Measurements from ENCODE around the gene RTCA. TPM values are rescaled to one million over a fixed set of nuclear protein-coding genes. Genes with fewer than 3 reads are reported as not detected.
A peak's percentile ranks its signal among the peaks of the same experiment; 100 is the strongest.
"Not testable (repeated sequence)": the region's sequence is repeated elsewhere in the genome, so short reads cannot be mapped to it uniquely, and the experiment has no call there.

Gene RTCA
- total RNA-seq, 2 experiments from 2014 or later = 44.7 to 46.0 TPM

DNA sequence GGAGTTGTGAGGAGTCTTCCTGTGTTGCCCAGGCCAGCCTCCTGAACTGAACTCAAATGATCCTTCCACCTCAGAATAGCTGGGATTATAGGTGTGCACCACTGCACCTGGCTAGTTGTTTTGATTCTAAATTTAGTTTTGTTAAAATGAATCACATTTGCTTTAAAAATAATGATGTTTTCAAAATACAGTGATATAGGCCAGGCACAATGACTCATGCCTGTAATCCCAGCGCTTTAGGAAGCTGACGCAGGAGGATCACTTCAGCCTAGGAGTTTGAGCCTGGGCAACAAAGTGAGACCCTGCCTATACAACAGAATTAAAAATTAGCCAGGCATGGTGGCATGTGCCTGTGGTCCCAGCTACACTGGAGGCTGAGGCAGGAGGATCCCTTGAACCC is 24.3 kb downstream of the RTCA start:
- Mint-ChIP-seq H3K4me3 (no peak overlapping the region), H3K36me3 (ENCODE audit: low read depth) (peaks cover 21% of the 10 kb centered on the region), H3K4me1 (ENCODE audit: low read depth) (peaks cover 3% of the 10 kb centered on the region), H3K9me3 (no peaks in the 10 kb centered on the region), H3K27me3 (no peaks in the 10 kb centered on the region), H3K27ac (peak overlapping the region; percentile 34)
- ChIA-PET POLR2A (interaction anchor here (1.1 to 1.9 kb wide), 2 partner anchors 24 to 42 kb away, joined by 3 to 10 read pairs; partner anchors contain the start of gene RTCA), CTCF (interaction anchor here (1.1 to 1.9 kb wide), 4 partner anchors 10 to 169 kb away, joined by 3 to 7 read pairs (median 5); no protein-coding TSS in a partner anchor)
- DNase-seq (no peak), ATAC-seq (no peak)
- TF ChIP-seq, protein P1, sequence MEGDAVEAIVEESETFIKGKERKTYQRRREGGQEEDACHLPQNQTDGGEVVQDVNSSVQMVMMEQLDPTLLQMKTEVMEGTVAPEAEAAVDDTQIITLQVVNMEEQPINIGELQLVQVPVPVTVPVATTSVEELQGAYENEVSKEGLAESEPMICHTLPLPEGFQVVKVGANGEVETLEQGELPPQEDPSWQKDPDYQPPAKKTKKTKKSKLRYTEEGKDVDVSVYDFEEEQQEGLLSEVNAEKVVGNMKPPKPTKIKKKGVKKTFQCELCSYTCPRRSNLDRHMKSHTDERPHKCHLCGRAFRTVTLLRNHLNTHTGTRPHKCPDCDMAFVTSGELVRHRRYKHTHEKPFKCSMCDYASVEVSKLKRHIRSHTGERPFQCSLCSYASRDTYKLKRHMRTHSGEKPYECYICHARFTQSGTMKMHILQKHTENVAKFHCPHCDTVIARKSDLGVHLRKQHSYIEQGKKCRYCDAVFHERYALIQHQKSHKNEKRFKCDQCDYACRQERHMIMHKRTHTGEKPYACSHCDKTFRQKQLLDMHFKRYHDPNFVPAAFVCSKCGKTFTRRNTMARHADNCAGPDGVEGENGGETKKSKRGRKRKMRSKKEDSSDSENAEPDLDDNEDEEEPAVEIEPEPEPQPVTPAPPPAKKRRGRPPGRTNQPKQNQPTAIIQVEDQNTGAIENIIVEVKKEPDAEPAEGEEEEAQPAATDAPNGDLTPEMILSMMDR (IDR thresholded peaks at IDR 0.05) = no peak
- intact Hi-C loops (cut with micrococcal nuclease) = no loop called here

GRCh38 chr1:100292711-100293110 is 26.7 kb downstream of the RTCA start:
- no peak for DNase-seq
- Mint-ChIP-seq H3K27ac (peak overlapping the region; percentile 53), H3K4me3 (no peak overlapping the region), H3K36me3 (ENCODE audit: low read depth) (peaks cover 15% of the 10 kb centered on the region), H3K4me1 (ENCODE audit: low read depth) (peaks cover 3% of the 10 kb centered on the region), H3K27me3 (no peaks in the 10 kb centered on the region), H3K9me3 (peaks cover 5% of the 10 kb centered on the region)
- TF ChIP-seq, protein P1 (IDR thresholded peaks at IDR 0.05) = no peak
- no peak for ATAC-seq
- intact Hi-C loops (cut with micrococcal nuclease) = no loop called here
- ChIA-PET CTCF (no interaction called here), POLR2A (no interaction called here)

GRCh38 chr1:100296140-100296539 is 30.1 kb downstream of the RTCA start:
- POLR2A ChIA-PET = interaction anchor here (0.6 kb wide), 1 partner anchor 144 kb away, joined by 3 read pairs; no protein-coding TSS in a partner anchor
- Mint-ChIP-seq H3K27ac (no peak overlapping the region), H3K27me3 (no peaks in the 10 kb centered on the region), H3K4me1 (ENCODE audit: low read depth) (peaks cover 7% of the 10 kb centered on the region), H3K36me3 (ENCODE audit: low read depth) (peaks cover 12% of the 10 kb centered on the region), H3K9me3 (peaks cover 5% of the 10 kb centered on the region), H3K4me3 (no peak overlapping the region)
- intact Hi-C loops (cut with micrococcal nuclease) = no loop called here
- ATAC-seq (no peak), DNase-seq (no peak)
- TF ChIP-seq, protein P1 (IDR thresholded peaks at IDR 0.05) = no peak
- CTCF ChIA-PET = interaction anchor here (0.6 to 1.1 kb wide), 3 partner anchors 11 to 163 kb away, joined by 3 to 5 read pairs (median 3); no protein-coding TSS in a partner anchor

GRCh38 chr1:100296997-100297396 is 31.0 kb downstream of the RTCA start:
- POLR2A ChIA-PET = not testable (repeated sequence)

GRCh38 chr1:100298512-100298911 is 32.5 kb downstream of the RTCA start:
- peaks cover 6% of the 10 kb centered on the region for H3K36me3 Mint-ChIP-seq (ENCODE audit: low read depth)
- DNase-seq (no peak), ATAC-seq (no peak)
- H3K4me3 Mint-ChIP-seq = no peak overlapping the region
- no peak overlapping the region for H3K27ac Mint-ChIP-seq
- ChIA-PET CTCF (interaction anchor here (0.9 to 1.3 kb wide), 3 partner anchors 17 to 160 kb away, joined by 3 to 4 read pairs (median 4); no protein-coding TSS in a partner anchor), POLR2A (interaction anchor here (1.1 kb wide), 1 partner anchor 14 kb away, joined by 3 read pairs; no protein-coding TSS in a partner anchor)
- H3K4me1 Mint-ChIP-seq (ENCODE audit: low read depth) = peaks cover 5% of the 10 kb centered on the region
- intact Hi-C loops (cut with micrococcal nuclease) = no loop called here
- no peaks in the 10 kb centered on the region for H3K27me3 Mint-ChIP-seq
- H3K9me3 Mint-ChIP-seq = peaks cover 5% of the 10 kb centered on the region
- TF ChIP-seq, protein P1 (IDR thresholded peaks at IDR 0.05) = no peak

More at GRCh38 chr1:100296997-100297396, 31.0 kb downstream of the RTCA start:
- H3K36me3 Mint-ChIP-seq (ENCODE audit: low read depth); intact Hi-C loops (cut with micrococcal nuclease); H3K27me3 Mint-ChIP-seq; H3K4me1 Mint-ChIP-seq (ENCODE audit: low read depth); DNase-seq; H3K4me3 Mint-ChIP-seq; ATAC-seq; H3K9me3 Mint-ChIP-seq; H3K27ac Mint-ChIP-seq: not testable (repeated sequence)
- CTCF ChIA-PET = interaction anchor here (1.1 kb wide), 1 partner anchor 10 kb away, joined by 3 read pairs; no protein-coding TSS in a partner anchor

All from activated CD8-positive, alpha-beta T cell treated with anti-CD3 and anti-CD28 coated beads for 36 hours (primary cell).